NCI-H748 (cell line): Measurements from ENCODE around the gene ARHGAP6.
"Not testable (repeated sequence)": the region's sequence is repeated elsewhere in the genome, so short reads cannot be mapped to it uniquely, and the experiment has no call there.

Source experiments
- DNase-seq: peaks from one replicate; lab custom pipeline; 2025; ENCODE audit not compliant: unreplicated experiment; lab: John Stamatoyannopoulos, UW

ARHGAP6 gene

DNA sequence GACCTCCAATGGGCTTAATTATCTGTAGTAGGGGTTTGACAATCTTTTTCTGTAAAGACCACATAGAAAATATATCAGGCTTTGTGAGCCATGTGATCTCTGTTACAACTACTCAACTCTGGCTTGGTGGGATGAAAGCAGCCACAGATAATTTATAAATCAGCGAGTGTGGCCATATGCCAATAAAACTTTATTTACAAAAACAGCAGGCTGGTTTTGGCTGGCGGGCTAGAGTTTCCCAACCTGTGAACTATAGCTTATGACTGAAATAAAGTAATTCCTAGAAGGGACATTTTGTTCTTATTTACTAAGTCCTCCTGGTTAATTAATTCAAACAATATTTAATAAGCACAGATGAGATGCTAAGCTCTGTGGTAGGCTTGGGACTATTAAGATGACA is 408.4 kb downstream of the ARHGAP6 start:
- DNase-seq, result no peak

- DNase-seq, result no peak
Observed at GRCh38 chrX:11254417-11255109, 411.2 kb downstream of the ARHGAP6 start.

GRCh38 chrX:11244636-11245035 is 421.1 kb downstream of the ARHGAP6 start:
- DNase-seq, result no peak

GRCh38 chrX:11242704-11243103 is 423.0 kb downstream of the ARHGAP6 start:
- no peak for DNase-seq

GRCh38 chrX:11241720-11242119 is 424.0 kb downstream of the ARHGAP6 start:
- DNase-seq, result no peak

GRCh38 chrX:11239230-11239629 is 426.5 kb downstream of the ARHGAP6 start:
- peak; percentile 48 for DNase-seq

- DNase-seq, result not testable (repeated sequence)
Observed at GRCh38 chrX:11235377-11235776, 430.3 kb downstream of the ARHGAP6 start.

GRCh38 chrX:11215191-11215921 is 450.4 kb downstream of the ARHGAP6 start:
- DNase-seq, result no peak

DNA sequence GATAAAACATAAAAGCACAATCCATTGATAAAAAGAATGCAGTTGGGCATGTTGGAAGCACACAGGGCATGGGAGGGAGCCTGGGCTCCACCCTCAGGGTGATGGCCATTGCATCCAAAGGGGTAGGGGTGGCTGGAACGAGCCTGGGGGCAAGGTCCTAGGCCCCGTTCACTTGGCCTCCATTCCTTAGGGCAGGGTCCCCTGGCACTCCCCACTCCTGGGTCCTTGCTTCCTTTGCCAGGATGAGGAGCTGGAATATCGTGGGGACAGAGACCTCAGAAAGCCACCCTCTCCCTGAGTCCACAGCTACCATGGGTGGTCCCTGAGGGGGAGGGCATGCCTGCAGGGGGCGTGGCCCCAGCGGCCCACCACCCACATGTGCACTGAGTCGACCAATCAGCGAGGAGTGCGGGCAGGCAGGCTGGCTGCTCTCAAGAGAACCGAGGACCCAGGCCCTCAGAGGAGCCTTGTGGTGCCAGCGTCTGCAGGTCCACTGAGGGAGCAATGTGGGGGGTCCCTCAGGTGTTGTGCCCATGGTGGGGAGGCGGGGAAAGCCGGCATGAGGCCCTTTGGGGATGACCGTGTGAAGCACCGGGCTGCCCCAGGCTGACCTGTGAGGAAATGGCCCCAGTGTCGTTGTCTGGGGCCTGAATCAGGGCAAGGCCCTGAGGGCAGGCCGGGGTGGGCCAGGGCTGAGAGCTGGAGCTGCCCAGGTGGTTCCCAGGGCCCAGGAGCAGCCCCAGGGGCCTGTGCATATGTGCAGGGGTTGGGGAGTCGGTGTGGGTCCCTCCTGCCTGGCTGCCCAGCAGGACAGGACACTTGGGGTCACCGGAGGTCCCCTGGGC is 451.2 kb downstream of the ARHGAP6 start:
- DNase-seq, result no peak

GRCh38 chrX:11212741-11213140 is 453.0 kb downstream of the ARHGAP6 start:
- DNase-seq, result no peak

- DNase-seq, result no peak
Observed at GRCh38 chrX:11210415-11210801, 455.3 kb downstream of the ARHGAP6 start.

- no peak for DNase-seq
Observed at GRCh38 chrX:11209798-11210414, 455.8 kb downstream of the ARHGAP6 start.

- no peak for DNase-seq
Observed at GRCh38 chrX:11206716-11207115, 459.0 kb downstream of the ARHGAP6 start.

DNA sequence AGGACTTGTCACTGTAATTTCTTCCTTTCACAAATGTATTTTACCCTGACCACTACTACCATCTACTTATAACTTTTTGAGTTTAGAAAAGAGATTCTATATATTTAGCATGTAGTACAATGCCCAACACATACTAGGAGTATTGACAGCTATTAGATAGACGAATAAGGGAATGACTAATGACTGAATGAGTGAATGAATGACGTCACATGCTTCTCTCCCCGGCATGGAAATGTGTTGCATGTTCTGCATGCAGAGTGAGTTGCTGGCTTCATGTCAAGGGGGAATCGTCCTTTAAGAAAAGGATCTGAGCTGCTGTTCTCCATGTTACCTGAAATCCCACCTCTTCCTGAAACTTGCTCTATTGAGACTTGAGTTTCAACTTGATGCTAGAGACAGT is 459.9 kb downstream of the ARHGAP6 start:
- DNase-seq, result no peak

DNA sequence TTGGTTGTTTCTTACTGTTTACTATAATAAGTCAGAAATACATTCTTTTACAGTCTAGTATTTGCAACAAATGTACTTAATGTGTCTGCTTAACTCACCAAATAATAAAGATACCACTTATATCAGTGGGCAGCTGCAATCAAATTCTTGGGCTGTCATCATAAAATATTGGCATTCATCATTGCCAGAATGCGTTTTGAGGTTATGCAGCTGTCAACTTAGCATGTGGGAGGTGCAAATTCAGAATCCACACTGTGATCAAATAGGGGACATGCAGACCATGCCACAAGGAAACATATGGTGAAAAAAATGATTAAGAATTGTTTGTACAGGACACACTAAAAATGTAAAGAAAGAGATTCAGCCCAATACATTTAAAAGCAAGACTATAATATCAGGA is 468.0 kb downstream of the ARHGAP6 start:
- no peak for DNase-seq

- no peak for DNase-seq
Observed at GRCh38 chrX:11196476-11196875, 469.2 kb downstream of the ARHGAP6 start.

- peak; percentile 74 for DNase-seq
Observed at GRCh38 chrX:11193035-11193469, 472.7 kb downstream of the ARHGAP6 start.

- DNase-seq, result peak; percentile 97
Observed at GRCh38 chrX:11190745-11191510, 474.8 kb downstream of the ARHGAP6 start.

DNA sequence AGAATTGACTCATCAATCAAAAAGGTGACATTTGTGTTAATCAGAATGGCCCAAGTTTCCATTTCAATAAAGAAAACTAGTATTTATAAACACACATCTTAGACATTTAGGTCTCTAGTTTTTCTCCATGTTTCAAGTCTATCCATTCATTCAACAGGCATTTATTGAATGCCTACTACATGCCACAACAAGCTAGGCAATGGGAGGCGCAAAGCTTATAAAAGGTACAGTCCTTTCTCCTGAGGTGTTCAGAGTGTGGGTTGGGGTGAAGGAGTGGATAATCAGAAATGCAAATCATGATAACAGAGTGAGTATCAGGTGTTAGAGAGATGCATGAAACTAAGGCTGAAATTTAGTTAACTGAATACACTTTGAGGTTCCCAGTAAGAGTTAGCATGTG is 476.6 kb downstream of the ARHGAP6 start:
- DNase-seq, result no peak

DNA sequence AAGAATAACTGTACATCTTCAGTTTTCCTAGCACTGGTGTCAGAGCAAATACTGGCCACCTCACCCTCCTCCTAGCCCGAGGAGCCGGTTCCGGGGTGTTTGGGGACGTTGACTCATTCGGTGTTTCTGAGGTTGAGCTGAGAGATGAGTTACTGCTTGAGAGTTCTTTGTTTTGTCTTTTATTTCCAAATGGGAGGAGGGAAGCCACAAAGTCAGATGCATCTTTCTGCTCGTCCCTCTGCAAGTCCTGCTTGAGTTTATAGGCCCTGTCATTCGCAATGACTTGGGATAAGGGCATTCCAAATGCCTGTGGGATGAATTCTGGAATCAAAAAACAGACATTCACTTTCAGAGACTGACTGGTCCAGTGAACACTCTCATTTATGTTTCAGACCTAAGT is 477.1 kb downstream of the ARHGAP6 start:
- no peak for DNase-seq

DNA sequence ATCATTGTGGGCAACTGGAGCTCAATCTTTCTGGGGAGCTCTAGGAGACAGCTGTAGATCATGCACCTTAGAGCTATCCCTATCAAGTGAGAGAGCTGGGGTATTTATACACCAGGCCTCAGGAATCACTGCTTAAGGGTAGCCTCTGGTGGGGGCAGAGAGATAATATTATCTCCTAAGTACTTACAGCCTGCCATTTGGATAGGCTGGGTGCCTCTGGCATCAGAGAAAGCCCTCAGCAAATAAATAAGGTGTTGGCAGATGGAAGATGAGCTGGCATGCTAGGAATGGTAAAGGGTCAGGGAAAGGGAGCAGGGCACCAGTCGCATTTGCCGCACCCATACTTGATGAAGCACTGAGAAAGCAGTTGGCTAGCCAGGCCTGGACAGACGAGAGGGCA is 478.7 kb downstream of the ARHGAP6 start:
- DNase-seq, result no peak
